GM19467 (cell line): ENCODE data around the gene IER3IP1.
A peak's percentile ranks its signal among the peaks of the same experiment; 100 is the strongest.
"Not testable (repeated sequence)": the region's sequence is repeated elsewhere in the genome, so short reads cannot be mapped to it uniquely, and the experiment has no call there.

Experiments
- ATAC-seq: cut with Tn5 transposase; IDR thresholded peaks from one replicate; pipeline ENCODE4 v1.9.1; 2021; ENCODE audit warnings: mild to moderate bottlenecking, moderate library complexity; ENCODE audit not compliant: unreplicated experiment

Gene IER3IP1

GRCh38 chr18:47175898-47176575, at the start of gene IER3IP1:
Gene IER3IP1 (minus strand): TSS chr18:47176364. CDS start chr18:47176277, 87 bp downstream.
- ATAC-seq = peak; percentile 82

GRCh38 chr18:47215554-47216138, 39.5 kb upstream of the IER3IP1 start:
- ATAC-seq = no peak

GRCh38 chr18:47209171-47209570, 33.0 kb upstream of the IER3IP1 start:
- no peak for ATAC-seq

- no peak for ATAC-seq
Measured at GRCh38 chr18:47206945-47207637, 30.9 kb upstream of the IER3IP1 start.

- peak; percentile 56 for ATAC-seq
Measured at GRCh38 chr18:47204908-47205522, 28.9 kb upstream of the IER3IP1 start.

- ATAC-seq = no peak
Measured at GRCh38 chr18:47203626-47204464, 27.7 kb upstream of the IER3IP1 start.

GRCh38 chr18:47195961-47196360, 19.8 kb upstream of the IER3IP1 start:
- not testable (repeated sequence) for ATAC-seq

GRCh38 chr18:47191961-47192360, 15.8 kb upstream of the IER3IP1 start:
- ATAC-seq = no peak

GRCh38 chr18:47187721-47188120, 11.6 kb upstream of the IER3IP1 start:
- ATAC-seq = no peak

GRCh38 chr18:47184419-47185050, 8.4 kb upstream of the IER3IP1 start:
- no peak for ATAC-seq

- not testable (repeated sequence) for ATAC-seq
Measured at GRCh38 chr18:47182156-47182555, 6.0 kb upstream of the IER3IP1 start.

- no peak for ATAC-seq
Measured at GRCh38 chr18:47180765-47181164, 4.6 kb upstream of the IER3IP1 start.

GRCh38 chr18:47179520-47179919, 3.4 kb upstream of the IER3IP1 start:
- no peak for ATAC-seq

- no peak for ATAC-seq
Measured at GRCh38 chr18:47175283-47175897, 774 bp downstream of the IER3IP1 start.

- ATAC-seq = no peak
Measured at GRCh38 chr18:47174545-47175116, 1.5 kb downstream of the IER3IP1 start.

- no peak for ATAC-seq
Measured at GRCh38 chr18:47172476-47172875, 3.7 kb downstream of the IER3IP1 start.

- ATAC-seq = no peak
Measured at GRCh38 chr18:47168913-47169312, 7.3 kb downstream of the IER3IP1 start.

GRCh38 chr18:47168509-47168908, 7.7 kb downstream of the IER3IP1 start:
- no peak for ATAC-seq

GRCh38 chr18:47166294-47166693, 9.9 kb downstream of the IER3IP1 start:
- no peak for ATAC-seq
